Muscle of back (tissue), 11 donors: ENCODE data around the gene CDHR1. TPM values are rescaled to one million over a fixed set of nuclear protein-coding genes. Genes with fewer than 3 reads are reported as not detected.
A peak's percentile ranks its signal among the peaks of the same experiment; 100 is the strongest.

Experiments used
- DNase-seq, 3 donors: peaks; one replicate each; pipeline versions ENCODE4 v3.0.0 to v3.0.0-alpha.2; 2013
- polyA plus RNA-seq, 10 donors: library from polyadenylated mRNA; unstranded; fragments of 120-200 nt; gene quantifications; one replicate each; pipeline ENCODE4 v1.2.1, GENCODE V29; 2013; ENCODE audit not compliant: insufficient read length in 10 of 10

CDHR1 gene
- polyA plus RNA-seq, 10 donors = 0.31 to 2.1 (median 1.2) TPM

DNA sequence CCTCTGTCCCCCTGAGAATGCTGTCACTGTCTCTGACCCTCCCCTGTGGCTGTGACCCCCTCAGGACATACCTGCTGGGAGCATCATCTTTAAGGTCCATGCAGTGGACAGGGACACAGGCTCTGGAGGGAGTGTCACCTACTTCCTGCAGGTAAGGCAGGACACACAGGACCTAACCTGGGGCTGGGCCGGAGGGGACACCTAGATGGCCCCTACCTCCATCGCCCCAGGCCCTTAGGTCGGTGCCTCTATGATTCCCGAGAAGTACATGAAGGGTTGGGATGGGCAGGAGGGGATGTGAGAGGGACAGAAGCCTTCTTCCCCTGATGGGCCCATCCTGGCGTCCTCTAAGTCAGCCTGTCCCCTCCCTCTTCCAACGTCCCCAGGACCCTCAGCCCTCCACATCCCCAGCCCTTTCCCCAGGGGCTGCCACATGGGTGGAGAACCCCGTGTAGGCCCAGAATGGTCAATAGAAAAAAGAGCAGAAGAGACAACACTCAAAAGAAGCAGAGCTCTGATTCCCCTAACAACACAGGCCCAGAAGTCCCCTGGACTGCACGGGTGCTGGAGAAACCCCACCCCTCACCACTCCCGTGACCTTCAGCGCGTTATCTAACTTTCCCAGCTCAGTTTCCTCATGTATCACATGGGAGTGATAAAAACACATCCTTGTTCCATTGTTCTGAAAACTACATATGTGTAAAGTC, 6.4 kb downstream of the CDHR1 start:
- no peak for DNase-seq

DNA sequence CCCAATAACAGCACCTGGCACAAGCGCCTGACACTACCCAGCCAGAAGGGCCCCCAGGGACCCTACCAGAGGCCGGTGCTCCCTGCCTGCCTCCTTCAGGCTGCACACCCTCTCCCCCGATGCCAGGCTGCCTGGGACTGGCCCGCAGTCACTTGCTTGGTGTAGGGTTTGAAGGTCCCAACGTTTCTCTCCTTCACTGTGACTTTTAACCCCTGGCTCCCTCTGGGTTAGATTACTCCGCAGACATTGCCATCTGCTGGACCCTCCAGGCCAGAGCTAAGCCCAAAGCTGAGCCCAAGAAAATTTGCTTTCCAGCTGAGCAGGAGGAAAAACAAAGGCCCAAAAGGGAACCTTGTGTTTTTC, 6.9 kb downstream of the CDHR1 start:
- DNase-seq = no peak

DNA sequence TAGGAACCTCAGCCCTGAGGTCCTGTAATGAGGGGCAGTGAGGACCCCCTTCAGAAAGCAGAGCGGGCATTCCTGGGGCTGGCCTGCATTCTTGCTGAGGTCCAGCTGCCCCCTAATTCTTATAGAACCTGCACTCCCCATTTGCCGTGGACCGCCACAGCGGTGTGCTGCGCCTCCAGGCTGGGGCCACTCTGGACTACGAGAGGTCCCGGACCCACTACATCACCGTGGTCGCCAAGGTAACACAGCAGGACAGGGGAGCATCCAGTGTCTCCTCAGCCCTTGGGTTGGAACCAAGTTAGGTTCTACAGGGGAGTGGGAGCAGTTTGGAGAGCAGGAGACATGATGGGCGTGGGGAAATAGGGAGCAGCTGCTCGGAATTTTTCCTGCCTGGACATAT, 7.3 kb downstream of the CDHR1 start:
- no peak for DNase-seq

GRCh38 chr10:84202349-84202748, 8.0 kb downstream of the CDHR1 start:
- no peak for DNase-seq

- DNase-seq = no peak
Observed at GRCh38 chr10:84204122-84204521, 9.8 kb downstream of the CDHR1 start.

DNA sequence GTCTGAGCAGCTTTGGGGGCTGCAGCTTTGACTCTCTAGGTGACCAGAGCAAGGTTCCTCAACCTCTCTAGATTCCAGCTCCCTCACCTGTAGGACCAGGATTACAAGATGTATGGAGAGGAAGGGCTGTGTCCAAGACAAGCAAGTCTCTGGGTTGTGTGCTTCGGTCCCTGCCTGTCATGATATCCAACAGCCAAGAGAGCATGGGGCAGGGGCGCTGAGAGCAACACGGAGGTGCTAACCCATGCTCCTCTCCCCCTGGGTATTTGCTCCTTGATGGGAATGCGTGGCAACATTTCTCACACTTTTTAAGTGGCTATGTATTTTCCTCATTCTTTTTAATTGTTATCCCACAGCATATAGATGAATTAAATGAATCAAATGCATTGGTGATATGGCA, 10.3 kb downstream of the CDHR1 start:
- DNase-seq = no peak

GRCh38 chr10:84205049-84205852, 10.9 kb downstream of the CDHR1 start:
- DNase-seq = peak in 1 of 3 donors; percentile 13

- no peak for DNase-seq
Observed at GRCh38 chr10:84205853-84206525, 11.7 kb downstream of the CDHR1 start.

- no peak for DNase-seq
Observed at GRCh38 chr10:84208023-84208422, 13.7 kb downstream of the CDHR1 start.

DNA sequence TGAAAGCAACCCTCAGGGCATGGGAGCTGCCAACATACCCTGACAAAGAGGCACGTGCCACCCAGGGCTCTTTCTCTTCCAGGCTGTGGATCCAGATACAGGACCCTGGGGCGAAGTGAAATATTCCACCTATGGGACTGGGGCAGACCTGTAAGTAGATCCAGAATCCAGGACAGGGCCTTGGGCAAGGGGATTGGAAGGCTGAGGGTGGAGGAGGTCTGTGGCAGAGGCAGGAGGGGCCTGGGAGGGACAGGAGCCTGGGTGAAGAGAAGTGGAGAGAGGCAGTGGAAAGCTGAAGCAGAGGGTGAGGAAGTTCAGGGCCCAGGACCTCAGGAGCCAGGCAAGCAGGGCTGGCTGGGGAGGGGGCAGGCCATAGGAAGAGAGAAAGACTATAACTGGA, 17.2 kb downstream of the CDHR1 start:
- no peak for DNase-seq

DNA sequence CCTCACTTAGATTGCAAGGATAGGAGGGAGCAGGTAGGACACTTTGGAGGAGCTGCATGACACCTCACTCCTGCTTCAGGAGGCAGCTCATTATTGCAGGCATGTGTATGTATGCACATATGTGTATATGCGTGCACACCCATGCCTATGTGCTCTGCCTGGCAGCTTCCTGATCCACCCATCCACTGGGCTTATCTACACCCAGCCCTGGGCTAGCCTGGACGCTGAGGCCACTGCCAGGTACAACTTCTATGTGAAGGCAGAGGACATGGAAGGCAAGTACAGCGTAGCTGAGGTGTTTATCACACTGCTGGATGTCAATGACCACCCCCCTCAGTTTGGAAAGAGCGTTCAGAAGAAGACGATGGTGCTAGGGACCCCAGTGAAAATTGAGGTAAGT, 17.7 kb downstream of the CDHR1 start:
- no peak for DNase-seq

- no peak for DNase-seq
Observed at GRCh38 chr10:84213076-84213475, 18.7 kb downstream of the CDHR1 start.

- DNase-seq = no peak
Observed at GRCh38 chr10:84214046-84214572, 19.8 kb downstream of the CDHR1 start.

DNA sequence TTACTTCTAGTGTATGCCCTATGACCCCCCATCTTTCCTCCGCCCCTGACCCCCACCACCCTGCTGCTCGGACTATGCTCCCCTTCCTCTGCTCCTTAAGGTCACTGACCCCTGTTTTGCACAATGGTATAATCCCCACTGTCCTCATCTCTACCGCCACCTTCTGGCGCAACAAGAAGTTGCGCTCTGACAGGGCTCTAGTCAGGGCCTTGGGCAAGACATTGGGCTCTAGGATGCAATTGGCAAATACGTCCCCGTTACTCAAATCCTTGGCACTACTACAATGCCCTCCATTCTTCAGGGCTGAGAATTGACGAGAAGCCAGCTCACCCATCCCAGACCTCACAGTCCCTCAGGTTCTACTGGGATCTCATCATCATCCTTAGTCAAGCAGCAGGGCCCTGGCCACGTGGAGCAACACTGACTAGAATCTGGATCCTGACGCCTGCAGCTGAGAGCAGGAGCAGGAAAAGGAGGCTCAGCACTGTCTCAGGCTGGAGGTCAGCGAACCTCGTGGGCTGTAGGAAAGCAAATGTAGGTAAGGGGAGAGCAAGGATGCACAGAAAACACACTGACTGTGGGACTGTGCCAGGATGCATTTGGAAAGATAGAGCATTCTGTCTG, 20.4 kb downstream of the CDHR1 start:
- DNase-seq = no peak

DNA sequence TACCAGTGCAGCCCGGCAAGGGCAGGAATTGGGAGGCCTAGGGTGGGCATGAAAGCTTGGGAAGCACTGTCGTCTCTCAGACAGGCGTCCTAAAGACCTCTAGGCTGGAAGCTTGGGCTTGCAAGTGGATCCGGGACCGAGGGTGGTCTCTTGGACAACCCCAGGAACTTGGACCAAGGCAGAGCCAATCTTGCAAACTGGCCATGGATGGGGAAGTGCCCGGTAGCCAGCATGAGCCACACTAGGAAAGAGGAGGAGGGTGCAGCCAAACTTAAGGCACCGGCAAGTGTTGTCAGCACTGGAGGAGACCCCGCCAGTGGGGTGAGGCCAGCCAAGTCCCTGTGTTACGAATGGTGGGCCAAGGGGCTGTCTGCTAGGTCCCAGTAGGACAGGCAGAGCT, 22.5 kb downstream of the CDHR1 start:
- no peak for DNase-seq

- no peak for DNase-seq
Observed at GRCh38 chr10:84217746-84218145, 23.4 kb downstream of the CDHR1 start.

DNA sequence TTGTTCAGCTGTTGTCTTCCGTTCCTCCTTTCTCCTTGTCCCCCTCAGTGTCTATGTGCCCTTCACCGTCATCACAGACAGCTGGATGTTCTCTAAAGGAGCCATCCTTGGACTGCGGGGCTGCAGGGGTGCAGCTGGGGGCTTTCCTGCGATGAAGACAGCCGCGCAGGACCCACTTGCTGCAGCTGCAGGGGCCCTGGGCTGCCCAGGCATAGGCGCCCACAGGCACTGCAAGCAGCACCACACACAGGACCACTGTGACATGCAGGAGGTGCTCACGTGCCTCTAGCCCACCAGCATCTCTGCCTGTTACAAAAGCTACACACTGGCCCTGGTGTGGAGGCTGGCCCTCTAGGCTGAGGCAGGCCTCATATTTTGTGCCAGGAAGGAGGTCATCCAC, 27.6 kb downstream of the CDHR1 start:
- no peak for DNase-seq

DNA sequence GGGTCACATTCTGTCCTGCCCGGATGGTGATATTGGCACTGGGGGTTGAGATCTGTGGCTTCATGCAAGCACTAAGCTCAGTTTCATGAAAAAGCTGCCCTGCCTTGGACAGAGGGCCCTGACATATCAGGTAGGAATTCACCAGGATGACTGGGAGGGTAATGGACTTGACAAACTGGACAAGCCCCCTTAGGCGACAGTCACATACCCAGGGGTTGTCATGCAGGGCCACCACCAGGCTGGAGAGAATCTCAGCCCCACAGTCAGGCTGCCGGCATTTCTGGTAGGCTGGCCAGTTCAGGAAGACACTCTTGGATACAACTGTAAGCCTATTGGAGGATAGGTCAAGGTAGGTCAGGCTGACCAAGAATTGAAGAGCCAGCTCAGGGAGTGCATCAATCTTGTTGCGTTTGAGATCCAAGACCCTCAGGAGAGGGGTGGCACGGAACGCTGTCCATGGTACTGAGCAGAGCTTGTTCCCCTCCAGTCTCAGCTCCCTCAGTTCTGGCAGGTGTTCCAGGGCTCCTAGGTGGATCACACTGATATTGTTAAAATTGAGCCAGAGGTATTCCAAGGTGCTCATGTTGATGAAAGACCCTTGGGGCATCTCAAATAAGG, 30.2 kb downstream of the CDHR1 start:
- peak; percentile 6 to 52 (median 22) for DNase-seq

DNA sequence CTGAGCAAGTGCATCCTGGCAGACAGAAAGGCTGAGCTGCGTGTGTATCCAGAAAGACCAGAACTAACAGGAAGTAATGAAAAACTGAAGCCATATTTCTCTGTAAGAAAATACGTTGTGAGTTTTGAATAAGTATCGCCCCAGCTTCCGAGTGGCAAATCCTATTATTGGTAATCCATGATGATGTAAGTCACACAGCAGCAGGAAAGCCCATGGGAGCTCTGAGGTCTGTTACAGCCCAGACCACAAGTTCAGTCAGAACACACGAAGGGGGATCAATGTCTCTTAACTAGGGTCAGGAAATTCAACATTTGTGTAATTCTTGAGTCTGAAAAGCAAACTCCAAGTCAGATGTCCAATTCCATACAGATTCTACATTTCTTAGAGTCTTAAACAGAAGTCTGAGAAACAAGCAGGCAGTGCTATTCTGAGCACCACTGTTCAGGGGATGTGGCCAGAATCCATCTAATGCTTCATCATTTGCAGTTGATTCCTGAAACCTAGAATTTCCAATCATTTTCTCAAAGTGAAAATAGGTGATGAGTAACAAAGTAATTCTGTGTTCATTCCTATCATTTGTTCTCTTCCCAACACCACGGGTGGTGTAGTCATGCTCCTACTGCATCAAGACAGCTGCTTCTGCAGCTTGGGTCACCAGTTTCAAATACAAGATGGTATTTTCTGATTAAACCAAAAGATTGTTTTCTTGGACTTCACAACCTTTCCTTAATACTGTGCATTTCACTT, 31.3 kb downstream of the CDHR1 start, which contains the start of gene LRIT2:
TSS of gene LRIT2 (minus strand) at position 118 of the 747 bp plus-strand sequence. CDS start at position 94, 24 bp downstream.
- DNase-seq = peak in 1 of 3 donors; percentile 43

DNA sequence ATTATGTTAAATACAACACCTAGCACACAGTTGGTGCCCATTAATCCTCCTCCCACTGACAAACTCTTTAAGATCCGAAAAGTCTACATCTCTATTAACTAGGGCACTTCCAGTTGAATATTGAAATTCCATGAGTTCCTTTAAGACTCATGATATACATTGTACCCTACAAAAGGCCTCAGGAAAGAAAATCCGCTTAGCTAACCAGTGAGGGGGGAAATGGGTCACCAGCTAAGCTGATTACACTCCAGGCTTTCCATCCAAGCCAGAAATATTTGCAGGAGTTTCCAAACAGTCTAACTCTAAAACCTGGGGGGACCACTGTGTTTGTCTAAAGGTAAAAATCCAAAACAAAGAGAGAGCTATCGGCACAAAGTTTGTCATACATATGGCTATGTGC, 32.3 kb downstream of the CDHR1 start:
- no peak for DNase-seq

- DNase-seq = no peak
Observed at GRCh38 chr10:84227810-84228209, 33.5 kb downstream of the CDHR1 start.
